Brain microvascular endothelial cell (primary cell): Measurements from ENCODE around the gene C16orf96.

Source experiments
- DNase-seq: peaks from one replicate; pipeline ENCODE4 v3.0.0-alpha.2; 2020
- H3K27ac ChIP-seq: fragments of 250-450 bp; sonication (Bioruptor Pico); 2 replicates; pipeline ENCODE4 v1.5.1; 2020; ENCODE audit warnings: mild to moderate bottlenecking, moderate library complexity
- H3K27me3 ChIP-seq: fragments of 250-450 bp; sonication (Bioruptor Pico); replicated peaks from 2 replicates; pipeline ENCODE4 v1.5.1; 2020; ENCODE audit warnings: mild to moderate bottlenecking
- H3K36me3 ChIP-seq: fragments of 250-450 bp; sonication (Bioruptor Pico); replicated peaks from 2 replicates; pipeline ENCODE4 v1.5.1; 2020; ENCODE audit warnings: mild to moderate bottlenecking
- H3K4me3 ChIP-seq: 2 replicates; pipeline ENCODE4 v1.5.1; 2011; ENCODE audit warnings: low read depth, mild to moderate bottlenecking, control low read depth, low read length, moderate library complexity
- CTCF ChIP-seq: IDR thresholded peaks from 2 replicates; pipeline ENCODE4 v1.5.1; 2011; ENCODE audit warnings: low read depth, mild to moderate bottlenecking, moderate library complexity, low read length, control low read depth, inconsistent platforms; ENCODE audit errors: missing control alignments
- in situ Hi-C: cut with HindIII; loops from 2 replicates; pipeline ENCODE4 v1.10.0; 2017; ENCODE audit warnings: low sequenced_read_pairs, low pct_ligation_motif_present

Gene C16orf96

GRCh38 chr16:4601036-4601863 lies 45.1 kb downstream of the C16orf96 start:
- Histone ChIP-seq H3K27me3 (peaks cover 4% of the 10 kb centered on the region), H3K27ac (no peak overlapping the region), H3K36me3 (no peaks in the 10 kb centered on the region), H3K4me3 (no peak overlapping the region)
- in situ Hi-C loops: no loop called here
- TF ChIP-seq CTCF: no peak
- DNase-seq: no peak

GRCh38 chr16:4601864-4602186 lies 45.7 kb downstream of the C16orf96 start:
- Histone ChIP-seq H3K4me3 (no peak overlapping the region), H3K36me3 (no peaks in the 10 kb centered on the region), H3K27ac (no peak overlapping the region), H3K27me3 (peaks cover 4% of the 10 kb centered on the region)
- in situ Hi-C loops: no loop called here
- no peak for DNase-seq
- TF ChIP-seq CTCF: no peak

GRCh38 chr16:4602331-4602730 lies 46.2 kb downstream of the C16orf96 start:
- Histone ChIP-seq H3K4me3 (no peak overlapping the region), H3K36me3 (no peaks in the 10 kb centered on the region), H3K27me3 (peaks cover 2% of the 10 kb centered on the region), H3K27ac (no peak overlapping the region)
- in situ Hi-C loops: no loop called here
- no peak for DNase-seq
- TF ChIP-seq CTCF: no peak

- in situ Hi-C loops: no loop called here
- TF ChIP-seq CTCF: no peak
- DNase-seq: no peak
- no peak overlapping the region for H3K4me3 ChIP-seq
- peaks cover under 1% of the 10 kb centered on the region for H3K27me3 ChIP-seq
- peaks cover 9% of the 10 kb centered on the region for H3K36me3 ChIP-seq
- no peak overlapping the region for H3K27ac ChIP-seq
These were observed 47.6 kb downstream of the C16orf96 start for GRCh38 chr16:4603624-4604170.

- H3K27me3 ChIP-seq: no peaks in the 10 kb centered on the region
- no peak overlapping the region for H3K4me3 ChIP-seq
- no peak overlapping the region for H3K27ac ChIP-seq
- peaks cover 14% of the 10 kb centered on the region for H3K36me3 ChIP-seq
- DNase-seq: no peak
- no peak for TF ChIP-seq CTCF
- in situ Hi-C loops: no loop called here
These were observed 48.3 kb downstream of the C16orf96 start for GRCh38 chr16:4604401-4604800.
